ENCODE data around the gene PLPP3. TPM values are rescaled to one million over a fixed set of nuclear protein-coding genes. Genes with fewer than 3 reads are reported as not detected.

Gene PLPP3
- total and polyA plus RNA-seq, 12 donors: 16.2 to 136 (median 77.8) TPM

DNA sequence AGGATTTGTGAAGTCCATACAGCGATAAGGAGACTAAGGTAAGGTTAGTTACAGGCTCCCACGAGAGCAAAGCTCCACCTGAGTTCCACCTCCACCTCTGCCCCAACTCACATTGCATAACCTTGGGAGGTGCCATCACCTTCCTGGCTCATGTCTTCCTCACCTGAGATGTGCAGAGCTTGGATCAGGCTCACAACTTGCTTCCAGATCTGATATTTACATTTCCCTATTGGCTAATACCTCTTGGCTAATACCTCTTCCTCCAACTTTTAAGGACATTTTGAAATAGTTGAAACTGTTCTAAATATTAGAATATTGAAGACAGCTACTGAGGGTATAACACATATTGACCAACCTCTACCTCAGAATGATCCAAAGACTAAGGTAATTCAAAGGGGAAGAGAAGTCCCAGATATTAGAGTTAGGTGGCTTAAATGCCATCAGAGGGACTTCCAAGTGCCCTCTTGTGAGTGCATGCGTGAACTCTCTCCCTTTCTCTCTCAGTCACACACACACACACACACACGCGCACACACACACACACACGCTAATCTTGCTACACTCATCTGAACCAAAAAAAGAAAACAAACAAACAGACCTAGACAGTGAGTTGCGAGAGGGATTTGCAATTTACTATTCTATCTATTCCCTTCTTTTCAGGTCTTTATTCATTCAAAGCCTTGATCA lies 134.3 kb downstream of the PLPP3 start:
- no peak overlapping the region for H3K4me3 ChIP-seq
- ATAC-seq: no peak
- no peaks in the 10 kb centered on the region for H3K9me3 ChIP-seq
- no peaks in the 10 kb centered on the region for H3K27me3 ChIP-seq
- intact Hi-C loops (cut with DNase I): loop anchor here in 1 of 10 donors (10.0 kb wide), 1 partner anchor 70 kb away; no protein-coding TSS in a partner anchor
- no peak overlapping the region for H3K27ac ChIP-seq
- TF ChIP-seq, protein P1, sequence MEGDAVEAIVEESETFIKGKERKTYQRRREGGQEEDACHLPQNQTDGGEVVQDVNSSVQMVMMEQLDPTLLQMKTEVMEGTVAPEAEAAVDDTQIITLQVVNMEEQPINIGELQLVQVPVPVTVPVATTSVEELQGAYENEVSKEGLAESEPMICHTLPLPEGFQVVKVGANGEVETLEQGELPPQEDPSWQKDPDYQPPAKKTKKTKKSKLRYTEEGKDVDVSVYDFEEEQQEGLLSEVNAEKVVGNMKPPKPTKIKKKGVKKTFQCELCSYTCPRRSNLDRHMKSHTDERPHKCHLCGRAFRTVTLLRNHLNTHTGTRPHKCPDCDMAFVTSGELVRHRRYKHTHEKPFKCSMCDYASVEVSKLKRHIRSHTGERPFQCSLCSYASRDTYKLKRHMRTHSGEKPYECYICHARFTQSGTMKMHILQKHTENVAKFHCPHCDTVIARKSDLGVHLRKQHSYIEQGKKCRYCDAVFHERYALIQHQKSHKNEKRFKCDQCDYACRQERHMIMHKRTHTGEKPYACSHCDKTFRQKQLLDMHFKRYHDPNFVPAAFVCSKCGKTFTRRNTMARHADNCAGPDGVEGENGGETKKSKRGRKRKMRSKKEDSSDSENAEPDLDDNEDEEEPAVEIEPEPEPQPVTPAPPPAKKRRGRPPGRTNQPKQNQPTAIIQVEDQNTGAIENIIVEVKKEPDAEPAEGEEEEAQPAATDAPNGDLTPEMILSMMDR (IDR thresholded peaks at IDR 0.05): no peak
- no peak for DNase-seq
- 80 to 86% methylated on average over 7 of the region's 7 CpGs for WGBS, 2 donors
- peaks cover 11 to 51% (median 39%) of the 10 kb centered on the region in 9 donors for H3K4me1 ChIP-seq
- H3K36me3 ChIP-seq: no peaks in the 10 kb centered on the region

Other genes with a start within 250 kb of the PLPP3 start
- gene PRKAA2, start 65.8 kb upstream of the PLPP3 start, total RNA-seq: 100 to 1,000 TPM in 7 of 10 donors, 10 to 100 TPM in 3; 71.8 to 166 (median 143) TPM
- 10 to 100 TPM in 1 of 2 donors, 1 to 10 TPM in 1; 8.0 to 23.7 TPM for gene PRKAA2, start 65.8 kb upstream of the PLPP3 start, polyA plus RNA-seq
- gene FYB2, start 239.8 kb upstream of the PLPP3 start, total RNA-seq: 10 to 100 TPM in 5 of 10 donors, 1 to 10 TPM in 5; 8.0 to 17.4 (median 9.9) TPM
- 100 to 1,000 TPM in 1 of 2 donors, under 1 TPM in 1; 0.22 to 123 TPM for gene FYB2, start 239.8 kb upstream of the PLPP3 start, polyA plus RNA-seq